Measurements from ENCODE around the gene RNF149. TPM values are rescaled to one million over a fixed set of nuclear protein-coding genes. Genes with fewer than 3 reads are reported as not detected.
A peak's percentile ranks its signal among the peaks of the same experiment; 100 is the strongest.

Gene RNF149
- polyA plus RNA-seq, 1 experiment, result 20.8 TPM

- Histone ChIP-seq H3K4me3 (ENCODE audit: low read depth, low read length) (no peak overlapping the region), H3K27me3 (ENCODE audit: control insufficient read depth, insufficient read depth, low read length) (no peaks in the 10 kb centered on the region; the same call in 1 of the 2 replicates), H3K36me3 (ENCODE audit: control insufficient read depth, insufficient read depth, low read length) (no peaks in the 10 kb centered on the region)
- CTCF ChIA-PET, result interaction anchor here (0.9 to 4.2 kb wide), 5 partner anchors 8 to 47 kb away, joined by 3 to 19 read pairs (median 4); no protein-coding TSS in a partner anchor
- no peak for DNase-seq (ENCODE audit: low read depth)
- POLR2A ChIA-PET, result no interaction called here
- TF ChIP-seq, protein P1, sequence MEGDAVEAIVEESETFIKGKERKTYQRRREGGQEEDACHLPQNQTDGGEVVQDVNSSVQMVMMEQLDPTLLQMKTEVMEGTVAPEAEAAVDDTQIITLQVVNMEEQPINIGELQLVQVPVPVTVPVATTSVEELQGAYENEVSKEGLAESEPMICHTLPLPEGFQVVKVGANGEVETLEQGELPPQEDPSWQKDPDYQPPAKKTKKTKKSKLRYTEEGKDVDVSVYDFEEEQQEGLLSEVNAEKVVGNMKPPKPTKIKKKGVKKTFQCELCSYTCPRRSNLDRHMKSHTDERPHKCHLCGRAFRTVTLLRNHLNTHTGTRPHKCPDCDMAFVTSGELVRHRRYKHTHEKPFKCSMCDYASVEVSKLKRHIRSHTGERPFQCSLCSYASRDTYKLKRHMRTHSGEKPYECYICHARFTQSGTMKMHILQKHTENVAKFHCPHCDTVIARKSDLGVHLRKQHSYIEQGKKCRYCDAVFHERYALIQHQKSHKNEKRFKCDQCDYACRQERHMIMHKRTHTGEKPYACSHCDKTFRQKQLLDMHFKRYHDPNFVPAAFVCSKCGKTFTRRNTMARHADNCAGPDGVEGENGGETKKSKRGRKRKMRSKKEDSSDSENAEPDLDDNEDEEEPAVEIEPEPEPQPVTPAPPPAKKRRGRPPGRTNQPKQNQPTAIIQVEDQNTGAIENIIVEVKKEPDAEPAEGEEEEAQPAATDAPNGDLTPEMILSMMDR (IDR thresholded peaks at IDR 0.05; ENCODE audit: insufficient read depth, low read depth, low read length), result no peak
Measured at GRCh38 chr2:101348883-101349282, 40.4 kb upstream of the RNF149 start.

- POLR2A ChIA-PET, result no interaction called here
- TF ChIP-seq, protein P1 (IDR thresholded peaks at IDR 0.05; ENCODE audit: insufficient read depth, low read depth, low read length), result no peak
- CTCF ChIA-PET, result interaction anchor here (0.8 kb wide), 1 partner anchor 484 kb away, joined by 3 read pairs; no protein-coding TSS in a partner anchor
Measured at GRCh38 chr2:101346909-101347308, 38.4 kb upstream of the RNF149 start.

DNA sequence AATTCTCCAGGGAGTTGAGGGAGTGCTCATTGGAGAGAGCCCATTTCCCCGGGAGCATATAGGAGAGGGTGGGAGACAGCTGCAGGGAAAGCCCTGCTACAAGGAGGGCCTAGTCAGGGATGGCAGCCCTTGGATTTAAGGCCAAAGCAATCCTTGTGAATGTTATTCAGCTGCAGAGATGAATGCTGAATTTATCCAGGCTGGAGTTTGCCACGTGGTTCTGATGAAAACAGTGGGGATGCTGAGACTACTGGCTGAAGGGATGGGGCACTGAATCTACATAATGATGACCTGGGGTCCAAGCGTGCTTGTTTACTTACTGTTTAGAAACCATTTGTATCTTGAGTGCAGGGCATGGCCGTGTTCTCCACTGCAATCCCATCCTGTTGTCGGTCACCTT lies 35.6 kb upstream of the RNF149 start:
- ChIA-PET CTCF (interaction anchor here (2.5 kb wide), 1 partner anchor 10 kb away, joined by 7 read pairs; no protein-coding TSS in a partner anchor), POLR2A (no interaction called here)
- TF ChIP-seq, protein P1 (IDR thresholded peaks at IDR 0.05; ENCODE audit: insufficient read depth, low read depth, low read length), result no peak
- Histone ChIP-seq H3K36me3 (ENCODE audit: control insufficient read depth, insufficient read depth, low read length) (no peaks in the 10 kb centered on the region), H3K27me3 (ENCODE audit: control insufficient read depth, insufficient read depth, low read length) (no peaks in the 10 kb centered on the region), H3K4me3 (ENCODE audit: low read depth, low read length) (no peak overlapping the region)
- DNase-seq (ENCODE audit: low read depth), result no peak

More at GRCh38 chr2:101346909-101347308, 38.4 kb upstream of the RNF149 start:
- DNase-seq (ENCODE audit: low read depth), result no peak
- Histone ChIP-seq H3K4me3 (ENCODE audit: low read depth, low read length) (no peak overlapping the region), H3K36me3 (ENCODE audit: control insufficient read depth, insufficient read depth, low read length) (no peaks in the 10 kb centered on the region), H3K27me3 (ENCODE audit: control insufficient read depth, insufficient read depth, low read length) (no peaks in the 10 kb centered on the region)

DNA sequence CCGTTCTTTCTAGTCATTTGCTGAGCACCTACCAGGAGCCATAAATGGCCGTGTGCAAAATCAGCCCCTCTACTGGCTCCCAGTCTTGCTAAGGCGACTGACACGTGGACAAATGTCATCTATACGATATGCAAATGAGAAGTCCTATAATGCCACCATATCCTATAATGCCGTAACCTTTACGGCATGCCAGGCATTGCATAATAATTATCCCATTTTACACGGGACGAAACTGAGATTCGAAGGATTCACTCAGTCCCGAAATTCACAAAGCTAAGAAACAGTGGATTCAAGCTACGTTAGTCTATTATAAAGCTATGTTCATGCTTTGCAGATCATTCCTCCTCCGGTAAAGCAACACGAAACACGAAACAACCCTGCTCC lies 34.1 kb upstream of the RNF149 start:
- TF ChIP-seq, protein P1 (IDR thresholded peaks at IDR 0.05; ENCODE audit: insufficient read depth, low read depth, low read length), result no peak
- Histone ChIP-seq H3K4me3 (ENCODE audit: low read depth, low read length) (no peak overlapping the region), H3K36me3 (ENCODE audit: control insufficient read depth, insufficient read depth, low read length) (no peaks in the 10 kb centered on the region), H3K27me3 (ENCODE audit: control insufficient read depth, insufficient read depth, low read length) (no peaks in the 10 kb centered on the region)
- DNase-seq (ENCODE audit: low read depth), result no peak
- ChIA-PET CTCF (interaction anchor here (0.6 to 2.8 kb wide), 34 partner anchors 8 to 1102 kb away, joined by 3 to 19 read pairs (median 5); partner anchors contain the start of gene CREG2), POLR2A (no interaction called here)

DNA sequence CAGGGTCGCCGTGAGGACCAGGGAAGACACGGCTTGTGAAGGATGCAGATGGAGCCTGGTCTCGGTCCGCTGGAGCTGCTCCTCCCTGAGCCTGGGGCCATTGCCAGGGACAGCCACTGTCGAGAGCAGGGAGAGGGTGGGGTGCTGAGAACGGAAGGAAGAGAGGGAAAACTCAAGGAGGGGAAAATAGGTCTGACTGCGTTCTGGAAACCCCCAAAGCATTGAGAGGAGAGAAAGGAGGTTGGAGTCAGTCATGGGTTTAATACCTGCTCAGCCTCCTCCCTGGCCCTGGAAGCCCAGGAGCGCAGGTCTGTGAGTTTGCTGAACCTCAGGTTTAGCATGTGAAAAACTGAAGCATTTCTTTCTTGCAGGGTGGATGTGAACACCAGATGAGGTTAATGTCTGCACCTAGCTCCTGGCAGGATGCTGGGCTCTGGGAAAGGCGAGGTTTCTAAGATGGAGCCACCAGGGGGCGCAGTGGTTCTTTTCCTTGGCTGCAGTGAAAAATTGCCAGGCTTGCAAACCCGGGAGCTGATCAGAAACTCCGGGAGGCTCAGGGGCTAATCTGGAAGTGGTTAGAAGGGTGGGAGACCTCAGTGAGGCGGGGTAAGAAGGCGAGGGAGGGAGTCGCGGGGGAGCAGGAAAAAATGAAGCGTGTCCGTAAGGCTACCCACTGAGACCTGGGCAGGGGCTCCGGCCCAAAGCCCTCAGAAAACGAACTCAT lies 33.6 kb upstream of the RNF149 start:
- DNase-seq (ENCODE audit: low read depth), result no peak
- H3K36me3 ChIP-seq (ENCODE audit: control insufficient read depth, insufficient read depth, low read length), result no peaks in the 10 kb centered on the region
- no peaks in the 10 kb centered on the region for H3K27me3 ChIP-seq (ENCODE audit: control insufficient read depth, insufficient read depth, low read length)
- H3K4me3 ChIP-seq (ENCODE audit: low read depth, low read length), result peak overlapping the region; percentile 12; the same call in 1 of the 2 replicates
- POLR2A ChIA-PET, result no interaction called here
- CTCF ChIA-PET, result interaction anchor here (0.6 to 2.8 kb wide), 42 partner anchors 9 to 1102 kb away, joined by 3 to 19 read pairs (median 4); partner anchors contain the start of gene CREG2
- TF ChIP-seq, protein P1 (IDR thresholded peaks at IDR 0.05; ENCODE audit: insufficient read depth, low read depth, low read length), result peak; percentile 89

Data from BJ (cell line).